Stimulated activated CD8-positive, alpha-beta memory T cell treated with anti-CD3 and anti-CD28 coated beads, Interleukin-15, amount 100 ng/mL, for 4 hours (primary cell): ENCODE results near the gene OLIG2.

Experiments used
- DNase-seq, 2 donors: peaks; one replicate each; pipeline ENCODE4 v3.0.0-alpha.2; 2020; ENCODE audit warnings: low read depth in 2 of 2

The OLIG2 gene

GRCh38 chr21:33033094-33033951 lies 7.6 kb downstream of the OLIG2 start:
- no peak for DNase-seq

GRCh38 chr21:33033961-33034413 lies 8.3 kb downstream of the OLIG2 start:
- DNase-seq: no peak

GRCh38 chr21:33035147-33035546 lies 9.4 kb downstream of the OLIG2 start:
- no peak for DNase-seq

- DNase-seq: peak; percentile 11
These were observed 10.9 kb downstream of the OLIG2 start for GRCh38 chr21:33036430-33037162.

- DNase-seq: no peak
These were observed 11.8 kb downstream of the OLIG2 start for GRCh38 chr21:33037501-33037900.

- no peak for DNase-seq
These were observed 13.8 kb downstream of the OLIG2 start for GRCh38 chr21:33039536-33039935.

GRCh38 chr21:33040215-33040614 lies 14.5 kb downstream of the OLIG2 start:
- no peak for DNase-seq

- DNase-seq: no peak
These were observed 16.2 kb downstream of the OLIG2 start for GRCh38 chr21:33041981-33042380.

GRCh38 chr21:33042812-33043211 lies 17.1 kb downstream of the OLIG2 start:
- DNase-seq: no peak

GRCh38 chr21:33046455-33046854 lies 20.7 kb downstream of the OLIG2 start:
- no peak for DNase-seq

- no peak for DNase-seq
These were observed 21.5 kb downstream of the OLIG2 start for GRCh38 chr21:33047231-33047630.

- no peak for DNase-seq
These were observed 26.2 kb downstream of the OLIG2 start for GRCh38 chr21:33051925-33052324.

- DNase-seq: no peak
These were observed 28.2 kb downstream of the OLIG2 start for GRCh38 chr21:33053951-33054350.

- no peak for DNase-seq
These were observed 30.3 kb downstream of the OLIG2 start for GRCh38 chr21:33055991-33056390.

GRCh38 chr21:33057385-33057940 lies 31.7 kb downstream of the OLIG2 start:
- DNase-seq: no peak

GRCh38 chr21:33058527-33058926 lies 32.8 kb downstream of the OLIG2 start:
- no peak for DNase-seq

- DNase-seq: no peak
These were observed 33.2 kb downstream of the OLIG2 start for GRCh38 chr21:33058957-33059356.

GRCh38 chr21:33059380-33059841 lies 33.7 kb downstream of the OLIG2 start:
- DNase-seq: no peak

- DNase-seq: no peak
These were observed 35.5 kb downstream of the OLIG2 start for GRCh38 chr21:33061233-33061632.

- DNase-seq: no peak
These were observed 37.7 kb downstream of the OLIG2 start for GRCh38 chr21:33063375-33063883.

- DNase-seq: no peak
These were observed 38.3 kb downstream of the OLIG2 start for GRCh38 chr21:33063907-33064622.
